RKO (cell line): ENCODE measurements around the gene PIAS4.
A peak's percentile ranks its signal among the peaks of the same experiment; 100 is the strongest.

Source experiments
- DNase-seq: peaks from one replicate; pipeline ENCODE4 v3.0.0-alpha.2; 2016; ENCODE audit warnings: low spot score

The PIAS4 gene

GRCh38 chr19:3977242-3978143 is 30.0 kb upstream of the PIAS4 start:
- no peak for DNase-seq

DNA sequence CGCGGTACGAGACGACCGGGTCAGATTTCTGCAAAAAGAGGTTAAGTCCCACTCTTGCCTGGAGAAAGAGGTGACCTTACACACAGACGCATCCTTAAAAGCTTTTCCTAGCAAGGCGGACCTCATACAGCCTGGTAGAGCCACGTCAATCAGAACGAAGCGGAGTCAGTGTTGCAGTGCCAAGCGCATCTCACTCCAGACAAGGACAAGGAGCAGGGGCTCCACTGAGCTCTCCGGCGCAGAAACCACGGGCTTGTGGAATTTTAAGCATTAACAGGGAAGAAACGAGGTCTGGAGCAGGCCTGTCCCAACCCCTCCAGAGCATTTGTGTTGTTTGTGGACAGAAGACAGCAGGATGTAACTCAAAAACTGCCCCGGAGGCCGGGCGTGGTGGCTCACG is 29.4 kb upstream of the PIAS4 start:
- DNase-seq: no peak

DNA sequence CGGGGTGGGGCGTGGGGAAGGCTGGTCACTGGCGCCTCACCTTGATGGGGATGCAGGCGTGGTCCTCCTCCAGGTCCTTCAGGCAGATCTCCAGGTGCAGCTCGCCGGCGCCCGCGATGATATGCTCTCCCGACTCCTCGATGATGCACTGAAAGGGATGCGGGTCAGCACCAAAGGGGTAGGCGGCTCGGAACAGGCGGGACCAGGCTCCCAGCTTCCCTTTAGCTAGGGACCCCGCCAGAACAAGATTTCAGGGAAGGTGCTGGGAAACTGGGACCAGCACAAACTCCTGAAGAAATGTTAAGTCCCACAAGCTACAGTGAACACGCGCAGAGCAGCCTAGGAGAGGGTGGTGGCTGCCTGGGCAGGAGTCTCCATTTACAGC is 28.3 kb upstream of the PIAS4 start:
- DNase-seq: no peak

- no peak for DNase-seq
Observed at GRCh38 chr19:3979674-3980352, 27.7 kb upstream of the PIAS4 start.

GRCh38 chr19:3980353-3981251 is 26.9 kb upstream of the PIAS4 start:
- no peak for DNase-seq

- no peak for DNase-seq
Observed at GRCh38 chr19:3981373-3981735, 26.2 kb upstream of the PIAS4 start.

DNA sequence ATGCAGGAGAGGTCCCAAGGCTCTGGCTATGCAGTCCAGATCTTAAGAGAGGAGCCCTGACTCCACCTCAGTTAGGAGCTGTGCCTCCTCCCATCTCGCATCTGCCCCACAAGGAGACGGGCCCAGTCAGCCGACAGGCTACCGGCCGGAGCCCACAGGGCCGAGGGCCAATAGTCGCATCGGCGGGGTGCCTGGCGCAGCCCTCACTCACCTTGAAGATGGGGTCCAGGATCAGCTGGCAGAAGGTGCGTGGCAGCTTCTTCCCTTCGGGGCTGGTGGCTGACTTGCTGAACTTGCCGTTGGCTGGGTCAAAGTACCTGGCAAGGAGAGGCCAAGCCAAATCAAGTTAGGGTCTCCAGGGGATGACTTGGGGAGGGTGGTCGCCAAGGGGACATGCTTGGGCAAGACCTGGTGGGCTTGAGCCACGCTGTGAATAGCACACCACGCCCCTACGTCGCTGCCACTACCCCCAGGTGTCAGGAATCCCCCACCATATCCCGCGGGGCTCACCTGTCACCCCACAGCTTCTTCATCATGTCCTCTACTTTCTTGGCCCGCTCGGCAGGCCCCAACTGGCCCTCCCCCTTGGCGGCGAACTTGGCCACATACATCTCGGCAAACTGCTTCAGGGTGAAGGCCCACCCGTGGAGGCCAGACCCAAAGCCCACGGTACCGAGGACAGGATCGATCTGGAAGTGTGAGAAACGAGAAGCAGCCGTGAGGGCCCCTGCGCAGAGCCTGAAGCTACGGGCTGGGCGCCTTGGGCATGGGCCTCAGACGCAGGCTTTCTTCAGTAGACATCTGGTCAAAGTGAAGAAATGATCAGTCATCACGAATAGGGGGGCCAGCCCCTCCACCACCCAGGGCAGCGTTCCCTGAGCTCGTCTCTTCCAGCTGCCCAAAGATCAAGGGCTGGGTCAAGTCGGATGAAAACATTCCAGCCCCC is 25.5 kb upstream of the PIAS4 start:
- no peak for DNase-seq

DNA sequence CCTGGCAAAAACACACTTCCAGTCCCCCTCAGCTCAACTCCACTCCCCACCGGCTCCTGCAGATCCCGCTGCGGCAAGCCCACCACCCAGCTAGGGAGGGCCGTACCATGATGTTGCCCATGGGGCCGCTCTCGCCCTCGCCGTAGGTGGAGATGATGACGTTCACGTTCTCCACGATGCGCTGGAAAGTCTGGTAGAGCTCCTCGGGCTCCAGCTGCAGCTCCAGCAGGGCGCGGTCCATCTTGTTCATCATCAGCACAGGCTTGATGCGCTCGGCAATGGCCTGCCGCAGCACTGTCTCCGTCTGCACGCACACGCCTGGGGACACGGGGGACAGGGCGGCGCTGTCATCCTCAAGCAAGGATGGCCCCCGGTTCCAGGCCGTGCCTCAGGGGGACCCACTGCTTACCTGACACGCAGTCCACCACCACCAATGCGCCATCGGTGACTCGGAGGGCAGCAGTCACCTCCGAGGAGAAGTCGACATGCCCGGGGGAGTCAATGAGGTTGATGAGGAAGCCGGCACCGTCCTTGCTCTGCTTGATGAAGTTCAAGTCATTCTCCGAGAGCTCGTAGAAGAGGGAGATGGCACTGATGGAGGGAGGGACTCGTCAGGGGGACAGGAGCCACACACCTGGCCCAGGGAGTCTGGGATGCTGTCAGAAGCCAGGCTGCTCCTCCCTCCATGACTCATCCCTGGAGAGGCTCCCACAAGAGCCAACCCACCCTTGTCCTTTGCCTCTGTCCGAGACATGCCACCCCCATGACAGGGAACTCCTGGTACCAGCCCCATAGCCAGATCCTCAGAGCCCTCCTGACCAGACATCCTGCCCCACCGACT is 24.6 kb upstream of the PIAS4 start:
- DNase-seq: peak; percentile 75

DNA sequence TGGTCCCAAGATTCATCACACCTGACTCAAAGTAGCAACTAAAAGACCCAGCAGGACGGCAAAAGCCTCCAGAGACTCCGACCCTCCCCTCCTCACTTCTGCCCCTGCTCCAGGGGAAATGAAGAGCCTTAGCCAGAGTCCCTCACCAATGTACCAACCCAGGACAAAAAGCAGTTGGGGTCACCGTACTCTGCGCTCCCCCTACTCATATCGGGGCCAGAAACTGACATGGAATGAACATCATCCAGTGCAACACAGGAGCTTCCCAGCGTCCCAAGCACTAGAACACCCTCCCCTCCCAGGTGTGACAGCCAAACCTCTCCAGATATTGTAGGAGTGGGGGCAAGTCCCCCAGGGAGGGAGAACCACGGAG is 24.0 kb upstream of the PIAS4 start:
- DNase-seq: no peak

DNA sequence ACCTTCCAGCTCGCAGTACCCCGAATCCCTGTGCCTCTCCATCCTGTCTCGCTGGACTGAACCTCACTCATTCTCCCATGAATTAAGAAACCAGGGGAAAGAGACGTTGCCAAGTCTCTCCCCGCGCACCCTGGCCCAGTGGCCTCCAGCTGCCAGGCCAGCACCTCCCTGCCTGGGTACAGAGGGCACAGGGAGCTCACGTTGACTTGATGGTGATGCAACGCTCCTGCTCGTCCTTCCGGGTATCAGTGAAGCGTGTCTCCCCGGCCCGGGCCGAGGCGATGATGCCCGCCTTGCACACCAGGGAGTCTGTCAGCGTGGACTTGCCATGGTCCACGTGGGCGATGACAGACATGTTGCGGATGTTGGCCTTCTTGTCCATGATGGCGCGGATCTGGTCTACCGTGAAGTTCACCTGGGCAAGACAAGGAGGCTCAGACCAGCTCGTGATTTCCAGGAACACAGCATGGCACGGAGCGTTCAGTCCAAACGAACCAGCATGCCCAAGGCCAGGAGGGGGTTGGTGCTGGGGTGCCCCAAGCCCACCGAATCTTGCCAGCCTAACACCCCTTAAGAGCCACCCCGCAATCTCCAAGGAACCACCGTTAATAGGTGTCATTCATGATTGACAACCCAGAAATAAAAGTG is 23.5 kb upstream of the PIAS4 start:
- DNase-seq: peak; percentile 64

DNA sequence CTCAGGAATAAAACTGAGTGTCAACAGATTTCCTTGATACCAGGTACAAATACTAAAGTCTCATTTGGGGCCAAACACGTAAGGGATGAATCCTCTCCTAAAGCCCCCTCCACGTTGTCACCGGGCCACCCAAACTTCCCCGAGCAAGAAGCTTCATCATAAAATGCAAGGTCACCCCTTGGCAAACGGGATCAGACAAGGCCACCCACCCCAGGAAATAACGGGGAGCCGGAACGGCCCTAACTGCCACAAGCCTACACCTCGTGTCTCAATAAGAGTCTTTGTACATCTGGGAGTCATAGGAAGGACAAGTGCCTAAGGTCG is 23.0 kb upstream of the PIAS4 start:
- DNase-seq: no peak

DNA sequence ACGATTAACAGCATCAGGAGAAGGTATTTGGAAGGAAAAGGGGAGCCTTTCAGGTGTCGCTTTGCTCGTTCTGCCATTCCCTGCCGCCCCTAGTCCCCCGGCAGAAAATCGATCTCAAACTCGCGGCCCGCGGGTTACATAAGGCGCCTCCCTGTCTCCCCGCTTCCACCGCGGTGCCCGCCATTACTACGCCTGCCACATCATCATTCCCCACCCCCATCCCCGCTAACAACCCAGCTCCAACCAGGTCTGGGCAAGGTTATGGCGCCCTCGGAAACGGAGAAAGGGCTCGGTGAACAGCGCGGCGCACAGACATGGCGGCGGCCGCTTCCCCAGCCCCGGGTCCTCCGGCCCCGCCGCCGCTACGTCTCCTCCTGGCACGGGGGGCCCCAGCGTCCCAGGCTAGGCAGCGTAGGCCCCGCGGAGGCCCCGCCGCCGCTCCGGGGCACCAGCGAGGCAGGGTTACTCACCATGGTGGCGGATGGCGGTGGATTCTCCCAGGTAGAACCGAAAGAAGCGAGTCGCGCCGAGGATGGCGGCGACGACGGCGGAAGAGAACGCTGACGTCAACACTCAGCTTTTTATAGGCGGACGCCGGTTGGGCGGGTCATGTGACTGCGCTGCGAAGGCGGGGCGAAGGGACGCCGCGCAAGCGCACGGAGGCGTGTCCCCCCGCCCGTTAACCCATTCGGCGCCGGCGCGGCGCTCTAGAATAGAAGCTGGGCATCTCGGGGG is 22.5 kb upstream of the PIAS4 start, which contains the start of gene EEF2:
Gene EEF2 (minus strand): TSS at position 556 of the 735 bp plus-strand sequence. CDS start 83 bp downstream, at position 473.
- DNase-seq: peak; percentile 84

DNA sequence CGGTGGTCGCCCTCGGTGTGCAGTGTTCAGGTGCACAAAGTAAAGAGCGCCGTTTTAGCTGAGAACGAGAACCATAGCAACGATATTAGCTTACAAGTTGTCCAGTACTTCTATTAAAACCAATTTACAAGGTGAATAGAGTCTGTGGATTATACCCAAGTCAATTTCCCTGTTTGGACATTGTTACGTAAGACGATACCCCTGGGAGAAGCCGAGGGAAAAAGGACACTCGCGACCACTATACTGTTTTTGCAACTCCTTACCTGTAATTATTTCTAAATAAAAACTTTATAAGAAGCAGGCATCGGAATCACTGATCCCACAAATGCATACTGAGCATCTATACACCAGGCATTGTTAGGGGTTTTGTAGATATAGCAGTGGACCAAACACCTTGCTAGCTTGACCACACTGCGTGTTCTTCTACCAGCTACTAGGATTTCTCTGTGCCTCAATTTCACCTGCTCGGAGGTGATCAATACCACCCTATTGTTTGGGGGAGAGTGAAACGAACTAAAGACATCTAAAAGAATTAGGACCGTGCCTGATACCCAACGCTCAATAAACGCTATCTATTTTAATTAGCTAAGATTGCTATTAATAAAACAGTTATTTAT is 21.8 kb upstream of the PIAS4 start:
- no peak for DNase-seq

DNA sequence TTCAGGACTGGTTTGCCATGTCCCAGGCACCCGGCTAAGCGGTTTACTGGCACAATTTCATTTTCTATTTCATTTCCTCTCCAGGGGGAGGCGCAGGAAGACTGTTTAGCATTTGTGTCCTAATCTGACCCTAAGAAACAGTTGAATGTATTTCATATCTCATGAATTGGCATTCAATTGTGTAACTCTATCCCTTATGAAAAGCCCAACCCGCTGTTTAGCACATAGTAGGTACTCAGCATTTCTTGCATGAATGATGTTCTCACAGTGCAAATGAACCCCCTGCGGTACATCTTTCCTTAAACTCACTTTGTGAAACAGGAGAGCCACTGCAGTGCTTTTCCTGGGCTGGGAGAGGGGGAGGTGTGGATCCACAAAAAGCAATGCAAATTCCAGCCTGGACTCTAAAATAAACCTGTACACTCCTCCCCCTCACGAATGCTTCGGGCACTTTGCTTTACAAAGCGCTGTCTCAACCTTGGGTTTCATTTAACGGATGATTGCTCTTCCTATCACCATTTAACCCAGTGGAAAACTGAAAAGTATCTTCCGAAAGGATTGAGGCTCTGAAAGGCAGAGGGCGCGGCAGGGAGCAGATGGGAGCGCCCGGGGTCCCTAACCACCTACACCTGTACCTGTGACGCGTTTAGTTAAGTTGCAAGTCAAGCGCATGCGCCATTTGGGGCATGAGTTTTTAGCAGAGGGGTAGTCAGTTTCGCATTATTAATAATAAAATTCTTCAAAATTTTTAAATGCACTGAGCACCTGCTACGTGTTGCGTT is 21.1 kb upstream of the PIAS4 start:
- DNase-seq: peak; percentile 93

GRCh38 chr19:3987619-3988371 is 19.7 kb upstream of the PIAS4 start:
- DNase-seq: peak; percentile 88

- DNase-seq: no peak
Observed at GRCh38 chr19:3990815-3991117, 16.8 kb upstream of the PIAS4 start.

DNA sequence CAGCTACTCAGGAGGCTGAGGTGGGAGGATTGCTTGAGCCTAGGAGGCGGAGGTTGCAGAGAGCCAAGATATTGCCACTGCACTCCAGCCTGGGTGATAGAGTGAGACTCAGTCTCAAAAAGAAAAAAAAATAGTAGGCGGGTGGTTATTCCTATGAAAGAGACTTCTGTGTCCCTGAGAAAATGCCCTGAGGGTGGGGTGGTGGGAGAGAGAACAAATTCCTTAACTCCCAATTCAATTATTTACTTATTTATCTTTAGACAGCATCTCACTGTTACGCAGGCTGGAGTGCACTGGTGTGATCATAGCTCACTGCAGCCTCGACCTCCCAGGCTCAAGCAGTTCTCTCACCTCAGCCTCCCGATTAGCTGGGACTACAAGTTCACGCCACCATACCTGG is 11.9 kb upstream of the PIAS4 start:
- DNase-seq: no peak
